Coronary artery (tissue), 2 donors: ENCODE data around the gene CEP97.

ENCODE experiments used
- DNase-seq: peaks from one replicate; pipeline ENCODE4 v3.0.0-alpha.2; 2017; ENCODE audit warnings: low spot score
- H3K27ac ChIP-seq, 2 donors: fragments of 200-600 bp; sonication (generic); one replicate each; pipeline ENCODE4 v1.5.1; 2016 to 2019
- H3K4me3 ChIP-seq: fragments of 200-600 bp; sonication (generic); 2 replicates; pipeline ENCODE4 v1.5.1; 2016; ENCODE audit warnings: mild to moderate bottlenecking, moderate library complexity
- TF ChIP-seq, protein P1 (sequence below): fragments of 200-600 bp; sonication (generic); IDR thresholded peaks from one replicate; pipeline ENCODE4 v1.5.1; 2019; ENCODE audit warnings: antibody characterized with exemption

The CEP97 gene

DNA sequence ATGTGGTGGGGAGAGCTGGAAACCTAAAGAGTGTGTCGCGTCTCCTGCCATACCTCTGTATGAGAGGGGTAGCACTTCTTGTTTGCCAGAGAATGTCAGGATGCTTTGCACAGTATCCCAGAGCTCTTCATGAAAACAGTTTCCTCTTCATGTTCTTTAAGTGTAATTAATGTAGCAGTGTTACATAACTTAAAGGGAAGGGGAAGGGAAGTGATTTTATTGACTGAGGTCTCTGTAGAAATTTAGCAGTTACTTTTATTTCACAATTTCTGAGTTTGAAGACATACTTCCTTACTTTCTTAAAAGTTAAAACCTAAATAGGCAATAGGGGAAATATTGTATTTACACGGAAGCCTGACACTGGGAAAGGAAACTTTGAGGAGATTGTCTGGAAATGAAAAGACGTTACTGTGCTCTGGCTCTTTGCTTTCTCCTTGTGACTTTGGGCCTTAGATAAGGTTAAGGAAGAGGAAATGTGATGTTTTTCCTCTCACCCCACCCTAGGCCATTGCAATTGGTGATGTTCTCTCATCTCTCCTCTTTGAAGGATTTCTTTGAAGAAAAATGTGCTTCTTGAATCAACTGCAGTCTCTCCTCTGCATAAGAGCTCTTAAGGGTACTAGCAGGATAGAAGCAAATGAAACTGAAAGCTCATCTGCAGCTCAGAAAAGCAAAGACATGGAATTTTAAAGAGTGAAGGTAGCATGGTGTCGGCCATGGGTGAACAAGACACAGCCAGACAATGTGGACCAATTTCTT, 60.6 kb downstream of the CEP97 start:
- DNase-seq, result no peak
- Histone ChIP-seq H3K27ac (peak overlapping the region in 1 of 2 donors; percentile 72), H3K4me3 (no peak overlapping the region)
- TF ChIP-seq, protein P1, sequence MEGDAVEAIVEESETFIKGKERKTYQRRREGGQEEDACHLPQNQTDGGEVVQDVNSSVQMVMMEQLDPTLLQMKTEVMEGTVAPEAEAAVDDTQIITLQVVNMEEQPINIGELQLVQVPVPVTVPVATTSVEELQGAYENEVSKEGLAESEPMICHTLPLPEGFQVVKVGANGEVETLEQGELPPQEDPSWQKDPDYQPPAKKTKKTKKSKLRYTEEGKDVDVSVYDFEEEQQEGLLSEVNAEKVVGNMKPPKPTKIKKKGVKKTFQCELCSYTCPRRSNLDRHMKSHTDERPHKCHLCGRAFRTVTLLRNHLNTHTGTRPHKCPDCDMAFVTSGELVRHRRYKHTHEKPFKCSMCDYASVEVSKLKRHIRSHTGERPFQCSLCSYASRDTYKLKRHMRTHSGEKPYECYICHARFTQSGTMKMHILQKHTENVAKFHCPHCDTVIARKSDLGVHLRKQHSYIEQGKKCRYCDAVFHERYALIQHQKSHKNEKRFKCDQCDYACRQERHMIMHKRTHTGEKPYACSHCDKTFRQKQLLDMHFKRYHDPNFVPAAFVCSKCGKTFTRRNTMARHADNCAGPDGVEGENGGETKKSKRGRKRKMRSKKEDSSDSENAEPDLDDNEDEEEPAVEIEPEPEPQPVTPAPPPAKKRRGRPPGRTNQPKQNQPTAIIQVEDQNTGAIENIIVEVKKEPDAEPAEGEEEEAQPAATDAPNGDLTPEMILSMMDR, result no peak

DNA sequence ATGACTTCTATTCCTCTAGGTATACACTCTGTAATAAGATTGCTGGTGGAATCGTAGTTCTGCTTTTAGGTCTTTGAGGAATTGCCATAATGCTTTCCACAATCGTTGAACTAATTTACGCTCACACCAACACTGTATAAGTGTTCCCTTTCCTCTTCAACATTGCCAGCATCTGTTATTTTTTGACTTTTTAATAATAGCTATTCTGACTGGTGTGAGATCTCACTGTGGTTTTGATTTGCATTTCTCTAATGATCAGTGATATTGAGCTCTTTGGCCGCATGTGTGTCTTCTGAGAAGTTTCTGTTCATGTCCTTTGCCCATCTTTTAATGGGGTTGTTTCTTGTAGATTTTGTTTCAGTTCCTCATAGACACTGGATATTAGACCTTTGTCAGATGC, 67.4 kb downstream of the CEP97 start:
- Histone ChIP-seq H3K4me3 (no peak overlapping the region), H3K27ac (no peak overlapping the region)
- DNase-seq, result no peak
- TF ChIP-seq, protein P1, result no peak

DNA sequence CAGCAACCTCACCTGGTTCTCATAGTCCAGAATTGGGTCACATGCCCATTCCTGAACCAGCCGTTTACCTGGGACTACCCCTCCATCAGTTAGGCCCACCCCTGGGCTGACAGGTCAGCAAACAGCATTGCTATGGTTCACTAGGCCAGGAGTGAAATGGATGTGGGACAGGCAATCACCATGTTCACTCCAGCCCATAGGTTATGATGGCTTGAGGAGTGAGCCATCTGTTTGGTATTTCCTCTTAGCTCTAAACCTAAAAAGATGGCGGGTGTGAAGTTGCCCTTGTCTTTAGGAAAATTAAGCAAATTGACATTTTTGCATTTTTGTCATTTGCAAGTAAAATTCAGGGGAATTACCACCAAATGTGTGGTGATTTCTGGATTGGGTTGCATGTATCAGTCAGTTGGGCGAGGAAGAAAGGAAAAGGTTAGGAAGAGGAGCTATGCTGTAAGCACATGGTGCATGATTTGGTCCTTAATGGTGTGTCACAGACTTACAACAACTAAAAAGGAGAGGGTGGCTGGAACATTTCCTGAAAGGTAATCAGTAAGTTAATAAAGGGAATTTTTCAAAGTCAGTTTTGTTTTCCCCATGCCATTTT, 71.8 kb downstream of the CEP97 start:
- DNase-seq, result no peak
- TF ChIP-seq, protein P1, result no peak

DNA sequence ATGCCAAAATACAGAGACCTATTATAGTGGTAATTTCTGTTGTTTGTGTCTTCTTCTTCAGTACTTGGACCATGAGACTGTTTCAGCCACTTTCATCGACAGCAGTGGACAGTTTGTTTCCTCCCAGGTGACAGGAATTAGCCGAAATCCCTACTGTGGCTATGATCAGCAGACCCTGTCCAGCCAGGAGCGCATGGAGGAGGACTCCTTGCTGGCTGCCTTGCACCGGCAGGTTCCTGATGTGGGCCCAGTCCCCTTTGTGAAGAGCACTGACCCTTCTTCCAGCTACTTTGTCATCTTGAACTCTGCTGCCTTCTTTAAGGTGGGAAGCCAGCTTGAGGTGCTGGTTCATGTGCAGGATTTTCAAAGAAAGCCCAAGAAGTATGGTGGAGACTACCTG, 76.8 kb downstream of the CEP97 start:
- H3K4me3 ChIP-seq, result no peak overlapping the region
- TF ChIP-seq, protein P1, result no peak
- no peak overlapping the region for H3K27ac ChIP-seq
- no peak for DNase-seq

More for the DNA sequence above, 71.8 kb downstream of the CEP97 start:
- H3K4me3 ChIP-seq, result no peak overlapping the region
- no peak overlapping the region for H3K27ac ChIP-seq

DNA sequence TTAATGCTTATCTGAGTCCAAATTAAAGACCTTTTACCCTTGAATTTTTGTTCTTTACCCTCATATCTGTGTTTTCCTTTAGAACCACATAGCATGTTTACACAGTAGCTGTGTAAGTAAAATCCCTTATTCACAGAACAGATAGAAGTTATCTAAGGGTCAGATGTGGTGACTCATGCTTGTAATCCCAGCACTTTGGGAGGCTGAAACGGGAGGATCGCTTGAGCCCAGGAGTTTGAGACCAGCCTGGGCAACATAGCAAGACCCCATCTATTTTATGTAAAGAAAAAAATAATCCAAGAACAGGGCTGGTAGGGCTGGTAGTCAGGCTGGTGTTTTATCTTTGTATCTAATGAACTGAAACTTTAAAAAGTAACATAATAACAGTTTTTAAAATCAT, 77.8 kb downstream of the CEP97 start:
- no peak overlapping the region for H3K4me3 ChIP-seq
- no peak for DNase-seq
- TF ChIP-seq, protein P1, result no peak
- no peak overlapping the region for H3K27ac ChIP-seq

DNA sequence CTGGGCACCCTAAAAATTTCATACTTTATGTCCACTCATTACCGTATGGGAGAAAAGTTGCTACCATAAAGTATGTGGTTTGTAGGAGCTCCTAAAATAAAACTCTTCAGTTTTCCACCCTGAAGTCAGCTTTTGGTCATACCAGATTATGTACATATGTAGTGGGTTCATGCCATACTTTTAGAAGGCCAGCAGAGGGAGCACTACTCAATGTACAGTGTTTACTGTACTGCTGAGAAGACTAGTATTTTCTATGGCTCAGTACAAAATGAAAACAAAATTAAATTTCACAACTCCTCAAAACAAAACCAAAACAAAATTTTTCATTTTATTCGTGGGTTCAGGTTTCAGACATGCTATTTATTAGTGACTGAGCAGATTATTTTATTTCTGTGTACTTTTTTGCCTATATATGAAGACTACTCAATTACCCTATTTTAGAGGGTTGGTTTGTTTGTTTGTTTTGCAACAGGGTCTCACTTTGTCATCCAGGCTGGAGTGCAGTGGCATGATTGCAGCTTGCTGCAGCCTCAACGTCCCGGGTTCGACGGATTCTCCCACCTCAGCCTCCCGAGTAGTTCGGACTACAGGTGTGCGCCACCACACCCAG, 78.9 kb downstream of the CEP97 start:
- TF ChIP-seq, protein P1, result peak; percentile 62
- Histone ChIP-seq H3K27ac (no peak overlapping the region), H3K4me3 (no peak overlapping the region)
- DNase-seq, result no peak
